Nucleus accumbens (tissue), 56 donors: ENCODE results near the gene ELF1.
A peak's percentile ranks its signal among the peaks of the same experiment; 100 is the strongest.

ENCODE experiments used
- DNase-seq, 56 donors: peaks; one replicate each; lab custom pipeline; 2025; lab: John Stamatoyannopoulos, UW

ELF1 gene

DNA sequence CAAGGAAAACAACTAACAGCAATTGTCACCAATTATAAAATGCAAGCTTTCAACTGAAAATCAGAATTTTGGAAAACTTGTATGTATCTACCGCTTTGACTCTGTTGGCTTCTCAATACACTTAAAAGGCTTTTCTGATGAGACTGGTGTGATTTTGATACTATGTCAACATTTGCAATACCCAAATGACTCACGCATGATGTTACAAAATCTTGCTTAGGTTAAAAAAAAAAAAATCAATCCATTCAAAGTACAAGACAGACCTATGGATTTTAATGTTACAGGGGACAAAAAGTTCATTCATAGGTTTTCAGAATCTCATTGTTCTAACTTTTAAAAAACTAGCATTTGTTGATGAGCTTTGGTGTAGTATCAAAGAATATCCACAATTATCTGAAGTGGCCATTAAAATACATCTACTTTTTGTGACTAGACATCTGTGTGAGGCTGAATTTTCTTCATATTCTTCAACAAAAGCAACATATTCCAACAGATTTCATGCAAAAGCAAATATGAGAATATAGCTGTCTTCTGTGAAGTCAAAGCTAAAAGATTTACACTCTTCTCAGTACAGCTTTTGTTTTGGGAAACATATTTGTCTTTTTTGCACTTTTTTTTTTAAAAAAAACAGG lies 10.7 kb downstream of the ELF1 start:
- no peak for DNase-seq

DNA sequence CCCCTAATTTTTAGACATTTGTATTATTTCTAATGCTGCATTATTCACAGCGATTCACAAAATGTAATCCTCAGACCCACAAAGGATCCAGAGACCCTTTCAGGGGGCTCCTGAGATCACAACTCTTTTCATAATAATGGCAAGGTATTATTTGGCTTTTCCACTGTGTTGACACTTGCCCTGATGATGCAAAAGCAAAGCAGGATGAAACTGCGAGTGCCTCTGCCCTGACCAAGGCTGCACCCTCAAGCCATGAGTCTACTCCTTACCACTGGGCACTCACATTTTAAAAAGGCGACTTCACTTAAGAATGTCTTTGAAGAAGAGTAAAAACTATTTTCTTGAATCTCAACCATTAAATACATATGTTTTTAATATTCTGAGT lies 11.4 kb downstream of the ELF1 start:
- DNase-seq, result no peak

DNA sequence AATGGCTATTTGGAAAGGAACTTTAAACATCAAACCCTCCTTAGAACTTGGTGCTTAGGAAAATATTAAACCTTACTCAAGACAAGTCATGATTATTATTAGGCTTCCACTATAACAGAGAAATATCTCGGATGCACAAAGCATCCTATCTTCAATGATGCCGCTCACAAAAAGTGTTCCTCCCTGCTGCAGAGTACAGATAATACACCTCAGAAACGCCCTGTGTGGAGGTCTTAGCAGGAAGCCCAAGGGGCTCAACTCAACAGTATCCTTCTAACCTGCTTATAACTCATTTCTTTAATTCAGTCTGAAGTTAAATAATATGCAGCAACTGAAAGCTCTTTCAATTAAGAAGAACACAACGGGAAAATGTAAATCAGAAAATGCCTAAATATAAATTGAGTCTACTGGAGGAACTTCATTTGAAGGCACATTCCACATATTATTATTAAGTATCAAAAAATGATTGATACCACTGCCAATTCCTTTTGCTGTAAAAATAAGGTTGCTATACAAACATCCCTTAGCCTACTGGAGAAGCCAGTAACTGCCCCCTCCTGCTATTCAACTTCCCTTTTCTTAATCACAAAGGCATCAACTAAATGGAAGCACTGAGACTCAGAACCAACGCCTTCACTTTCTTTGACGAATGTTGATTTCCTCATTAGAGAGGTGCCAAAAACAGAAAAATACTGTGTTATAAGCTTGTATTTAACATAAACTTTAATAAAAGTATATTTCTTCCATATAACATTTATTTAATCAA lies 12.0 kb downstream of the ELF1 start:
- DNase-seq, result no peak

DNA sequence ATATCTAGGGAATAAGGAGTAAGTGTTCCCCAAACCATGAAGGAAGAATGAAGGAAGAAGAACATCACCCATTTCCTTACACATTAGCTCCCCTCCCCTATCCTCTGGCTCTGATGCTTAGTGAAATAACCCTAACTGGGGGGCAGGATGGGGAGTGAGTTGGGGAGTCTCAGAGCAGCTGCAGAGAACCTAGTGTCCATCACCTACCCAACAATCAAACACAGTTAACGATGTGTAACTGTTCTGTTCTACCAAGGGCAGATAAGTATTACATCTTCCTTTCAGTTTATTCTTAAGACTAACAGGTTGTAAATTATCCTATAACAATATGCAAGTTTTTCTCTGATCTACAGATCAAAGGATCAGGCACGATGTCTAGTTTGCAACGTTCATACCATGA lies 12.8 kb downstream of the ELF1 start:
- no peak for DNase-seq

DNA sequence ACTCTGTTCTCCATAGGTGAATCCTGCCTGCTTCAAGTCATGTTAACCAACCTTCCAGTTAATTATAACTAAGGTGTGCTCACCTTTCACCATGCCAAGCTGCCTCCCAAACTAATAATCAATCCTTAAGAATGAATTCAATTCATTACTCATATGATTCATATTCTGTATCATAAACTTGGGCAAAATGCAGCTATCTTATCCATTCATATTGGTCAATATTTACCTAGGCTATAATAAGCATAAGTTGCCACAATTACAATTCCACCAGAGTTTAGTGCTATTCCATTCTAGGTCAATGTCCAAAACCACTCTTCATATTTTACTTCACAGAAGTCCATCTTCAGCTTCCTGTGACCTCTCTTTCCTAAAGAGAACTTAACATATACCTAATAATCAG lies 13.4 kb downstream of the ELF1 start:
- no peak for DNase-seq

DNA sequence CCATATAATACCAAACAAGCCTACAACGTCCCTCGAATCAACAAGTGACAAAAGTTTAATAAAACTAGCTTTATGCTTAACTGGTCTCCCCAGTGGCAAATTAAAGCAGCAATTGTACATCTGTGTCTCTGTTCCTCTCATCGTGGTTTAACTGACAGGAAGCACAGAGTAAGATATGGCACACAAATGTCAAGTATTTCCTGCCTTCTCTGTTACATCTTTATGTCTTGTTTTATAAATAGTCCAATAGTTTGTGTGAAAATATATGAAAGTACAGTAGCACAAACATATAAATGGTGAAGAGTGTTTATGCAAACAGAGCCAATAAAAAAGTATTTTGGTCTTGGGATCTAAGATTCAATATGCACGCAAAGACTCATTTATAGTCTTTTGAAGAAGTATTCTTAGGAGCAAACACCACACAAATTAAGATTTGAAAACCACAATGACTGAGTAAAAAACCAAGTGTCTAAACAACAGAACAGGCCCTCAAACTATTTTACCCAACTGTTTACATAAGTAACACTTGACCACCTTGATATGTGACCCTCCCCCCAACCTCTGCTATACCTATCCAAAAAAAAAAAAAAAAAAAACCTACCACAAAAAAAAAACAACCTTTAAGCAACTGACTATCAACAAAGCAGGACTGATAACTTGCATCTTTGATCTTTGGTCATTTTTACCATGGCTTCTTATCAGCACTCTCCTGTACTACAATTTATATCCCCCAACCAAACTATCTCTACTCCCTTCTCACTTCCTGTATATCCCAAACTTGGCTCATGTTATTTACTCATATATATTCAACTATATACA lies 14.0 kb downstream of the ELF1 start:
- no peak for DNase-seq

GRCh38 chr13:41002606-41003005 lies 16.5 kb downstream of the ELF1 start:
- no peak for DNase-seq

- DNase-seq, result no peak
These were observed 17.4 kb downstream of the ELF1 start for GRCh38 chr13:41001695-41002094.

DNA sequence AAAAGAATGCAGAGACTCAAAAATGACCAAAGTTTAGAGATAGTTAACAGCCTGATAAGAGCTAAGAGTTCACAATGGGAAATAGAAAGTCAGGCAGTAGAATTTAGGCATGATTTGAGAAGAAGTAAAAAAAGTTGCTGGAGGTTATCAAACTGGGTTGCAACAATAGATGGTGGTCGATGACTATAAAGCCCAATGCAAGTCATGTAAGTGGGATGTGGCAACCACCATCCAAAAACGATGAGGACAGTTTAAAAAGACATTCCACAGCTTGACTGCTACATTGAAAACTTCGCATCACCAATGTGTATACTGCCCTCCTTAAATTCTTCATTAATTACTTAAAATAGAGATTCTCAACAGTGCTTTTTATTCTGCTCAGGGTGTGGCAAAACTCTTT lies 19.7 kb downstream of the ELF1 start:
- DNase-seq, result no peak

DNA sequence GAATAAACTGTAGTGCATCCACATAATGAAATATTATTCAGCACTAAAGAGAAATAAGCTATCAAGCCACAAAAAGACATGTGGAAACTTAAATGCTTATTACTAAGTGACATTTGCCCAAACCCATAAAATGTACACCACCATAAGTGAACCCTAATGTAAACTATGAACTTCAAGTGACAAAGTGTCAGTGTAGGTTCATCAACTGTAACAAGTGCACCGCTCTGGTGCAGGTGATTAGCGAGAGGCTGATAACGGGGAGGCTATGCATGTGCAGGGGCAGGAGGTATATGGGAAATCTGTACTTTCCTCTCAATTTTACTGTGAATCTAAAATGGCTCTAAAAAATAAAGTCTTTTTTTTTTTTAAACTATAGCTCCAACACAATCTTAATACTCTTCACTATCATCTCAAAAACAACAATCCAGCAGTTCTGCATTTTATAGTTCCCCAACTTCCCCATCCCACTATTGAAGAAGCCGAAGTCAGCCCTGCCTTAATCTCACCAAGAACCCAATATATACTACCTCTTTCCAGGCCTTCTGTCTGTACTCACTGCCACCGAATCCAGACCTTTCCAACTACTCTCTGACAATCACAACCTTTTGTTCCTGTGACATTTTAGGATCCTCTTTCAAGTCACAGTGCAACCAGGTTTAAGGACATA lies 22.6 kb downstream of the ELF1 start:
- DNase-seq, result no peak

DNA sequence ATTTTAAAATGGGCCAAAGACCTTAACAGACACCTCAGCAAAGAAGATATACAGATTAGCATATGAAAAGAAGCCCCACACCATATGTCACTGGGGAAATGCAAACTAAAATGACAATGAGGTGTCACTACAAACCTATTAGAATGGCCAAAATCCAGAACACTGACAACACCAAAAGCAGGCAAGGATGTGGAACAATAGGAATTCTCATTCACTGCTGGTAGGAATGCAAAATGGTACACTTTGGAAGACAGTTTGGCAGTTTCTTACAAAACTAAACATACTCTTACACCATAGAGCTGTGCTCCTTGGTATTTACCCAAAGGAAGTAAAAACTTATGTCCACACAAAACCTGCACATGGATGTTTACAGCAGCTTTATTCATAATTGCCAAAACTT lies 23.1 kb downstream of the ELF1 start:
- DNase-seq, result no peak

DNA sequence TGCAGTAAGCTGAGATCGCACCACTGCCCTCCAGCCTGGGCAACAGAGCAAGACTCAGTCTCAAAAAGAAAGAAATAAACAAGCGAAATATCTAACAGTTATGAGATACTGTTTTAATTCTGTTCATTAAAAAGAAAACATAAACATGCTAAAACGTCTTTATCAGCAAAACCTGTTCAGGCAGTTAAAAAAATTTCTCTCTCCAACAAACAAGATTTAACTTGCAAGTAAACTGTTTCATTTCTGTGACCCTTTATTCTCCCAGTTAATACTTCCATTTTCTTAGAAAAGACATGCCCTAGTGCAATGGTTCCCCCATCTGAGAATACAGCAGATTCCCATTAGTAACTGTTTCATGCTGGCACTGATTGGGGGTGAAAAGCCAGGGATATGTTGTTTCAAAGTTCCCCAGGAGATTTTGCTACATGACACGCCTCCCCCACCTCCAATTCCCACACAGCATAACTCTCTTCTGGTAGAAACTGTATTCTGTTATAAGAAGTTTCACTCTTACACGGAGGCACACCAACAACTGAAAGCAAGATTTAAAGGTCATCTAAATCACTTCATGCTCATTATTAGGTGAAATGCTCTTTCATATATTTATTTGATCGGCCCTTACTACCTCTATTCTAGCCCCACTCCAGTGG lies 24.4 kb downstream of the ELF1 start:
- no peak for DNase-seq

- no peak for DNase-seq
These were observed 25.1 kb downstream of the ELF1 start for GRCh38 chr13:40993987-40994386.

DNA sequence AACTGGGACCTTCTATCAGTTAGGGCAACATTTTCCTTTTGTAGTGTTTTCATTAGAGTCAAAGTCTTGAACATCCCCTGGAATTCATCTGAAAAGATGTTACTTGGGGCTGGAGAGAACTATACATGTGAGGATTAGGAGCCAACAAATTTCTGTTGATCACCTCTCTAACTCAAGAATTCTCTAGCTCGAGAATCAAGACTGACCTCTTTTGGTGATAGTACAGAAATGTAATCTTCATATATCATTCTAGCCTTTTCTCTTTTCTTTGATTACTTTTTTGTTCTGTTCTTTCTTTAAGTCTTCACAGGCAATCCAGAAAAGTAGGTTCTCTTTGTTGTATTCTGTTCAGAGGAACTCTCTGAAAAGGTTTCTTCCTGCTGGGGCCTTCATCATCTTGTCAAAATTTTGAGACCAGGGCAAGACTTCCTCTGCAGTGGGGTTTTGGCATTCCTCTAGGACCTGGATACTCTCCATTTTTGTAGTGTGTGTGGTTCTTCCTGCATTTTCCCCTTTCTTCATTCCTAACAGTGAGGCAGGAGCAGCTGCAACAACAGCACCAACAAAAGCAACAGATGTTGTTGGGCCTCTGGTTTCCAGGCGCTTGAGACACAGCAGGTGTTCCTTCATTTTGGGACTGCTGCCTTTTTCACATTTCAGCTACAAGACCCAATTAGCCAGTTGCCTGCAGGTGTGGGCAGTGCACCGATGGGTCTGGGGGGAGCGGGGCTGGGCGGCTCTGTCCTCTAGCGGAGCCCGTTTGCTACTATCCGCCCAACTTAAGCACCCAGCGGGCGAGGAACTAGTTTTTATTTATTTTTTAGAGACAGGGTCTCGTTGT lies 26.2 kb downstream of the ELF1 start:
- no peak for DNase-seq

DNA sequence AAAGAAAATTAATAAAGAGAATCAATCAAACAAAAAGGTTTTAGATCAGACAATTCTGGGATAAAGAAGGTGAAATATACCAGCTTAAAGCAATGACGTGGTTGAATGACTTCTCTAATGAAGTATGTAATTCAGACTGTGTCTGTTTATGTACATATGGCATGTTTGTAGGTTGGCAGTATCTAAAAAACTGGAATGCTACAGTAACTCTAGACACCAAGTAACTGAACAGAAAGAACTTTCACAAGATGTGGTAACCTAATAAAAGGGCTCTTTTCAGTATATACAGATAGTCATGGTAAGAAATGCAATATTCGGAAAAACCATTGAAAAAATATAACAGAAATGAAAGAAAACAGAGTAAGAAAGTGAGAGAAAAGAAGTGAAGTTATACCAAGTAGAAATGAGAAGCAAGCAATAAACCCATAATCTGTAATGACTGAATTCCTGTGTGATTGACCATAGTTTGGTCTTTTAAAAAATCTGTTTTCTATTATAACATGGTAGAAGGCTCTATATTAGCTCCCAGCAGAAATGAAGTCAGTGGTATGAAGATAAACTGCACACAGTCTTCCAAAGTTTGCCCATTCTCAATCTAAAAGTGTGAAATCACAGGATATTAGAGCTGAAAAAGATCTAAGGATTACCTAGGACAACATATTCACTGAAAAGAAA lies 31.4 kb downstream of the ELF1 start:
- DNase-seq, result no peak

DNA sequence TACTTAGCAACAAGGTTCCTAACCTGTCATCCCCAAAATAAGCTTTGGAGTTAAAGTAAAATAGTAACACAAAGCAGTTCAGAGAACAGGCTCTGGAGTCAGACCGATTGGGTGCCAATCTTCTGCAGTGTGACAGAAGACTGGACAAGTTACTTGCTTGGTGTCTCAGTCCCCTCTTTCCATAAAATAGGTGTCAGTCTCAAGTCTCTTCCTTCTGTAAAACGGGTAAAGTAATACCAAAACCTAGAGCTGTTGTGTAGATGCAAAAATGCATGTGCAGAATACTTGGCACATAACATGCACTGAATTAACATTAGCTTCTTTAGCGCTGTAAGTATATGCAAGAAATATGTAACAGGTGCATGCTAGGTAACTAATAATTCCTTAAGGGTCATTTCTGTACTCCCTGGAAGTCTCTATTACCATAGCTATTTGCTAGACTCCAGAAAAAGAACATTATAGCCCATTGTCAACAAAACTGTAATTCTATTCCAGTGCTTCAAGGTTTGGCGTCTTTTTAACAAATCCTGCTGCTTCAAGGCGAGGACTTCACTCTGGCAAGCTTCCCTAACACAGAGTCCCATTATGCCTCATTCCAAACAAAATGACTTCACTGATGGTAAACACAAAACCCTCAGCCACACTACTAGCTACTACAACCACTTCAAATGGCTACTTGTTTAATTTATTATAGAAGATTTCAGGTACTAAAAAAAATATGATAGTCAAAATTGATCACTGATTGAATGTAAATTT lies 32.8 kb downstream of the ELF1 start:
- DNase-seq, result peak in 2 of 56 donors; percentile 8 to 30

GRCh38 chr13:40985381-40986100 lies 33.6 kb downstream of the ELF1 start:
- DNase-seq, result no peak
